ENCODE results near the gene WIF1. TPM values are rescaled to one million over a fixed set of nuclear protein-coding genes. Genes with fewer than 3 reads are reported as not detected.

The WIF1 gene
- total RNA-seq, 4 donors from 2014 or later = 1.6 to 3.0 TPM; not detected in 2

DNA sequence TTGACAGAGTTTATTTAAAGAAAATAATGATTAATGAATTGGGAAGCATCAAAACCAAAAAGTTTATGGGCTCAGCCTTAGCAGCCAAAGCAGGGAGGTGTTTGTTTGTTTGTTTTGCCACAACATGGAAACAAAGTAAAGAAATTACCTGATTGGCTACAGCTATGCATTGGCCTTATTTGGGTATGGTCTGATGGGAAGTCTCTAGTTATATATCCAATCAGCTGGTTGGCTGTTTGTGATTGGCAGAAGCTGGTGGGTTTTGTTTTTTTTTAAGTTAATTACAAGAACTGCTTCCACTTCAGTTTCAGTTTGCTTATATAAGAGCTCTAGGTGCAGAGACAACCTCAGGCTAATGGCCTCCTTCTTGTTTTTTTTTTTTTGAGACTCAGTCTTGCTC, 43.7 kb upstream of the WIF1 start:
- Histone ChIP-seq H3K36me3 (no peaks in the 10 kb centered on the region), H3K27ac (no peak overlapping the region), H3K9me3 (no peaks in the 10 kb centered on the region), H3K27me3 (peaks cover 33% of the 10 kb centered on the region), H3K4me3 (no peak overlapping the region), H3K4me1 (peaks cover 0 to 6% (median 0%) of the 10 kb centered on the region in 3 donors)
- no peak for ATAC-seq
- no peak for TF ChIP-seq POLR2A (IDR thresholded peaks at IDR 0.05)
- no peak for TF ChIP-seq EP300 (IDR thresholded peaks at IDR 0.05)
- TF ChIP-seq POLR2AphosphoS5 (IDR thresholded peaks at IDR 0.05) = no peak
- TF ChIP-seq, protein P1, sequence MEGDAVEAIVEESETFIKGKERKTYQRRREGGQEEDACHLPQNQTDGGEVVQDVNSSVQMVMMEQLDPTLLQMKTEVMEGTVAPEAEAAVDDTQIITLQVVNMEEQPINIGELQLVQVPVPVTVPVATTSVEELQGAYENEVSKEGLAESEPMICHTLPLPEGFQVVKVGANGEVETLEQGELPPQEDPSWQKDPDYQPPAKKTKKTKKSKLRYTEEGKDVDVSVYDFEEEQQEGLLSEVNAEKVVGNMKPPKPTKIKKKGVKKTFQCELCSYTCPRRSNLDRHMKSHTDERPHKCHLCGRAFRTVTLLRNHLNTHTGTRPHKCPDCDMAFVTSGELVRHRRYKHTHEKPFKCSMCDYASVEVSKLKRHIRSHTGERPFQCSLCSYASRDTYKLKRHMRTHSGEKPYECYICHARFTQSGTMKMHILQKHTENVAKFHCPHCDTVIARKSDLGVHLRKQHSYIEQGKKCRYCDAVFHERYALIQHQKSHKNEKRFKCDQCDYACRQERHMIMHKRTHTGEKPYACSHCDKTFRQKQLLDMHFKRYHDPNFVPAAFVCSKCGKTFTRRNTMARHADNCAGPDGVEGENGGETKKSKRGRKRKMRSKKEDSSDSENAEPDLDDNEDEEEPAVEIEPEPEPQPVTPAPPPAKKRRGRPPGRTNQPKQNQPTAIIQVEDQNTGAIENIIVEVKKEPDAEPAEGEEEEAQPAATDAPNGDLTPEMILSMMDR (IDR thresholded peaks at IDR 0.05) = no peak

DNA sequence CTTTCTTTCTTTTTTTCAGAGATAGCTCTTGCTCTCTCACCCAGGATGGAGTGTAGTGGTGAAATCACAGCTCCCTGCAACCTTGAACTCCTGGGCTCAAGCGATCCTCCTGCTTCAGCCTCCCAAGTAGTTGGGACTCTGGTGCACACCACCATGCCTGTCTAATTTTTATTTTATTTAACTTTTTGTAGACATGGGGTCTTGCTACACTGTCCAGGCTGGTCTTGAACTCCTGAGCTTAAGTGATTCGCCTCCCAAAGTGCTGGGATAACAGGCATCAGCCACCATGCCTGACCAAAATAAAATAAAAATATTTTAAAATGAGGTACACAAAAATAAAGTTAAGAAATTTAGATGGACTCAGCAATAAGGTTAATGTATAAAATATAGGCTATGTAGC, 43.1 kb upstream of the WIF1 start:
- Histone ChIP-seq H3K4me1 (peaks cover 0 to 6% (median 0%) of the 10 kb centered on the region in 3 donors), H3K27ac (no peak overlapping the region), H3K36me3 (no peaks in the 10 kb centered on the region), H3K27me3 (peaks cover 33% of the 10 kb centered on the region), H3K4me3 (no peak overlapping the region), H3K9me3 (no peaks in the 10 kb centered on the region)
- TF ChIP-seq POLR2AphosphoS5 (IDR thresholded peaks at IDR 0.05) (no peak), EP300 (IDR thresholded peaks at IDR 0.05) (no peak)
- ATAC-seq = no peak
- WGBS, 2 donors (ENCODE audit: low coverage in 1 of 2) = 100% methylated on average over 1 to 2 of the region's 2 CpGs

DNA sequence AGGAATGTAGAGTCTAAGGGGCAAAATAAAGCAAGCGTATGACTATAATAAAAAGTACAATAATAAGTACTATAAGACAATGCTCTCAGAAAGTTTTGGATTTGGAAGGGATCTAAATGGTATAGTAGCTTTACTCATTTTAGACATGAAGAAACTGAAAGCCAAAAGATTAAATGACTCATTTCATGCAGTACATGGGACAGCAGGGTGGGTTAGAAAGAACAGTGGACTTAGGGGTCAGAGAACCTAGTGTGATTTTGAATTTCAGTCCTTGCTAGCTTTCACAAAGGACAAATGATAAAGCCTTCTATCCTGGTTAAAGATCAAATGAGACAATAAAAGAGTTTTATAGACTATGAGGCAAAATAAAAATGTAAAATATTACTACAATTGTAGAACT, 41.5 kb upstream of the WIF1 start:
- no peak overlapping the region for H3K4me3 ChIP-seq

DNA sequence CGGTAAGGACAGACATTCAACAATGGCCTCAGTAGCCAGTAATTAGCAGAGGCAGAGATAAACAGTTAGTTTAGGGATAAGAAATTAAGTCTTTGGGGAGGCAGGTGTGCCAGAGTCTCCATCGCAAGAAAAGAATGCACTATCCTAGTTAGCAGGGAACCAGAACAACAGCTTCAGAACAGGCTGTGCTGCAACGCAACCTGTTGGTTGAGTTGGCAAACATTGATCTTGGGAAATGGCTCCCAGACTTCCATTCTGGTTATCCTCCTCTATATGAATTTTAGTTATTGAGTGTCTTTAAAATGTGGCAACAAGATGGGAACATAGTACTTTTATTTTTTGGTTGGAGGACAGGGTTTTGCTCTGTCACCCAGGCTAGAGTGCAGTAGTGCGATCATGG, 36.0 kb upstream of the WIF1 start:
- no peak overlapping the region for H3K4me3 ChIP-seq
- H3K36me3 ChIP-seq = no peaks in the 10 kb centered on the region
- TF ChIP-seq POLR2A (IDR thresholded peaks at IDR 0.05) (no peak), POLR2AphosphoS5 (IDR thresholded peaks at IDR 0.05) (no peak), EP300 (IDR thresholded peaks at IDR 0.05) (no peak)
- TF ChIP-seq, protein P1 (IDR thresholded peaks at IDR 0.05) = no peak
- ATAC-seq = no peak
- peaks cover 11% of the 10 kb centered on the region for H3K27me3 ChIP-seq
- no peak overlapping the region for H3K27ac ChIP-seq
- no peaks in the 10 kb centered on the region for H3K4me1 ChIP-seq
- 75 to 93% methylated on average over 2 to 4 of the region's 4 CpGs for WGBS, 2 donors (ENCODE audit: low coverage in 1 of 2)
- no peaks in the 10 kb centered on the region for H3K9me3 ChIP-seq

More for the DNA sequence above, 41.5 kb upstream of the WIF1 start:
- H3K9me3 ChIP-seq = no peaks in the 10 kb centered on the region
- no peak for TF ChIP-seq POLR2A (IDR thresholded peaks at IDR 0.05)
- TF ChIP-seq POLR2AphosphoS5 (IDR thresholded peaks at IDR 0.05) = no peak
- TF ChIP-seq EP300 (IDR thresholded peaks at IDR 0.05) = no peak
- TF ChIP-seq, protein P1 (IDR thresholded peaks at IDR 0.05) = no peak
- no peaks in the 10 kb centered on the region for H3K4me1 ChIP-seq
- no peak for ATAC-seq
- H3K27me3 ChIP-seq = peaks cover 33% of the 10 kb centered on the region
- H3K36me3 ChIP-seq = no peaks in the 10 kb centered on the region
- WGBS, 2 donors (ENCODE audit: low coverage in 1 of 2) = 94 to 100% methylated on average over 1 of the region's 1 CpG
- no peak overlapping the region for H3K27ac ChIP-seq

DNA sequence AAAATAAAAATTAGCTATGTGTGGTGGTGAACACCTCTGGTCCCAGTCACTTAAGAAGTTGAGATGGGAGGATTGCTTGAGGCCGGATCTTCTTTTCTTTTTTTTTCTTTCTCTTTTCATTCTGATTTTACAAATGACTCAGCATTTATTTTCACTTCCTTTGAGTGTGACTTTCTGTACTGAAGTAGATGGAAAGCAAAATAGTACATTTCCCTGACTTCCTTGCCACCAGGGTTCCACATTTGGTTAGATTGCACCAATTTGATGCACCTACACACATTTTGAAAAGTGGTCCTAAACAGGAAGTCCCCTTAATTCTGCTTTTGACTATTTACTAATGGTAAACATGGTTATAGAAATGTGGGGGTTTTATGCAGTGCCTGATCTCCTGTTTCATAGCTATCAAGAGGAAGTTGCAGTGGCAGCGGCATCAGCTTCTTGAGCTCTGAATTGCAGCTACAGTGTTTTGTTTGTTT, 35.3 kb upstream of the WIF1 start:
- 38 to 66% methylated on average over 1 to 2 of the region's 2 CpGs for WGBS, 2 donors (ENCODE audit: low coverage in 1 of 2)
- ATAC-seq = no peak
- no peaks in the 10 kb centered on the region for H3K36me3 ChIP-seq
- no peak for TF ChIP-seq POLR2AphosphoS5 (IDR thresholded peaks at IDR 0.05)
- H3K27ac ChIP-seq = no peak overlapping the region
- H3K4me1 ChIP-seq = no peaks in the 10 kb centered on the region
- peaks cover 6% of the 10 kb centered on the region for H3K27me3 ChIP-seq
- H3K4me3 ChIP-seq = no peak overlapping the region
- no peaks in the 10 kb centered on the region for H3K9me3 ChIP-seq

- Histone ChIP-seq H3K4me1 (no peaks in the 10 kb centered on the region), H3K4me3 (no peak overlapping the region), H3K27ac (no peak overlapping the region), H3K36me3 (no peaks in the 10 kb centered on the region), H3K9me3 (no peaks in the 10 kb centered on the region), H3K27me3 (peaks cover under 1% of the 10 kb centered on the region)
- 56 to 92% methylated on average over 2 to 3 of the region's 3 CpGs for WGBS, 2 donors (ENCODE audit: low coverage in 1 of 2)
- TF ChIP-seq POLR2A (IDR thresholded peaks at IDR 0.05) (no peak), POLR2AphosphoS5 (IDR thresholded peaks at IDR 0.05) (no peak)
- no peak for ATAC-seq
Observed at GRCh38 chr12:65155784-65156183, 34.7 kb upstream of the WIF1 start.

All from gastroesophageal sphincter (tissue), 4 donors.